Natural killer cell (primary cell): Measurements from ENCODE around the gene IQGAP3. TPM values are rescaled to one million over a fixed set of nuclear protein-coding genes. Genes with fewer than 3 reads are reported as not detected.

ENCODE experiments used
- ATAC-seq, 3 donors: fragments of 150-1000 bp in 2 of 3; fragments of 200-7000 bp in 1 of 3; cut with Tn5 transposase; 1 replicate in 1 of 3; 2 replicates in 2 of 3; pipeline ENCODE4 v1.10.0; 2021; ENCODE audit warnings: mild to moderate bottlenecking in 2 of 3, moderate library complexity in 2 of 3
- DNase-seq, 2 donors: peaks; one replicate each; pipeline versions ENCODE4 v3.0.0 to v3.0.0-alpha.2; 2013 to 2021; ENCODE audit warnings: mixed read lengths in 1 of 2
- H3K27ac ChIP-seq: one replicate; pipeline ENCODE4 v1.5.1; 2013; ENCODE audit warnings: mild to moderate bottlenecking, low read length
- H3K27me3 ChIP-seq: one replicate; pipeline ENCODE4 v1.6.1; 2013; ENCODE audit warnings: low read length; ENCODE audit not compliant: control insufficient read depth, insufficient read depth
- H3K36me3 ChIP-seq: one replicate; pipeline ENCODE4 v1.6.1; 2013; ENCODE audit warnings: low read length; ENCODE audit not compliant: control insufficient read depth, insufficient read depth
- H3K4me1 ChIP-seq: one replicate; pipeline ENCODE4 v1.6.1; 2013; ENCODE audit warnings: low read length; ENCODE audit not compliant: control insufficient read depth, insufficient read depth
- H3K4me3 ChIP-seq: one replicate; pipeline ENCODE4 v1.5.1; 2013; ENCODE audit warnings: low read length
- H3K9me3 ChIP-seq: one replicate; pipeline ENCODE4 v1.6.1; 2013; ENCODE audit warnings: low read length; ENCODE audit not compliant: control insufficient read depth, insufficient read depth
- H3K27ac Mint-ChIP-seq, 2 donors: one replicate each; pipeline ENCODE4 v1.8.0; 2022; ENCODE audit warnings: mild to moderate bottlenecking in 2 of 2, mixed read lengths in 2 of 2, moderate library complexity in 1 of 2
- H3K27me3 Mint-ChIP-seq, 2 donors: one replicate each; pipeline ENCODE4 v1.8.0; 2022; ENCODE audit warnings: low read depth in 2 of 2, mixed read lengths in 2 of 2
- H3K36me3 Mint-ChIP-seq: one replicate; pipeline ENCODE4 v1.8.0; 2022; ENCODE audit warnings: mixed read lengths
- H3K4me1 Mint-ChIP-seq, 2 donors: one replicate each; pipeline ENCODE4 v1.8.0; 2022; ENCODE audit warnings: mixed read lengths in 2 of 2
- H3K4me3 Mint-ChIP-seq: one replicate; pipeline ENCODE4 v1.8.0; 2022; ENCODE audit warnings: mild to moderate bottlenecking, moderate library complexity, mixed read lengths
- H3K9me3 Mint-ChIP-seq, 2 donors: one replicate each; pipeline ENCODE4 v1.8.0; 2022; ENCODE audit warnings: mixed read lengths in 2 of 2
- WGBS: methylation state at CpG from one replicate; pipeline ENCODE4 v1.1.7; 2013; ENCODE audit warnings: missing lambda C conversion rate; ENCODE audit not compliant: insufficient coverage; 5-methylcytosine and 5-hydroxymethylcytosine counted together
- intact Hi-C: fragments of 100-400 bp; cut with micrococcal nuclease; formaldehyde crosslinking; loops from one replicate; pipeline ENCODE4 v1.14.2; 2022
- total RNA-seq, 4 donors: library from RNA; stranded (reverse); fragments of 120-200 nt in 1 of 4; gene quantifications; one replicate each; pipeline versions ENCODE4 v1.2.3 to v1.2.4, GENCODE V29; 2013 to 2022
- TF ChIP-seq, protein P1 (sequence below): fragments of 200-600 bp; IDR thresholded peaks from one replicate; pipeline ENCODE4 v1.8.0; 2022; ENCODE audit warnings: antibody characterized with exemption

Gene IQGAP3
- total RNA-seq, 3 donors from 2014 or later (not counting 1 experiment from before 2014, with no cell fraction given): 0.08 to 0.21 (median 0.14) TPM

GRCh38 chr1:156491151-156491949 is 81.0 kb downstream of the IQGAP3 start:
- no peaks in the 10 kb centered on the region for H3K27me3 Mint-ChIP-seq
- peak overlapping the region; percentile 74 for H3K4me3 Mint-ChIP-seq
- ATAC-seq: no peak
- no peak for DNase-seq
- Histone ChIP-seq H3K27me3 (no peaks in the 10 kb centered on the region), H3K27ac (peak overlapping the region; percentile 77), H3K36me3 (no peaks in the 10 kb centered on the region), H3K9me3 (no peaks in the 10 kb centered on the region), H3K4me3 (no peak overlapping the region), H3K4me1 (peaks cover 98% of the 10 kb centered on the region)
- TF ChIP-seq, protein P1, sequence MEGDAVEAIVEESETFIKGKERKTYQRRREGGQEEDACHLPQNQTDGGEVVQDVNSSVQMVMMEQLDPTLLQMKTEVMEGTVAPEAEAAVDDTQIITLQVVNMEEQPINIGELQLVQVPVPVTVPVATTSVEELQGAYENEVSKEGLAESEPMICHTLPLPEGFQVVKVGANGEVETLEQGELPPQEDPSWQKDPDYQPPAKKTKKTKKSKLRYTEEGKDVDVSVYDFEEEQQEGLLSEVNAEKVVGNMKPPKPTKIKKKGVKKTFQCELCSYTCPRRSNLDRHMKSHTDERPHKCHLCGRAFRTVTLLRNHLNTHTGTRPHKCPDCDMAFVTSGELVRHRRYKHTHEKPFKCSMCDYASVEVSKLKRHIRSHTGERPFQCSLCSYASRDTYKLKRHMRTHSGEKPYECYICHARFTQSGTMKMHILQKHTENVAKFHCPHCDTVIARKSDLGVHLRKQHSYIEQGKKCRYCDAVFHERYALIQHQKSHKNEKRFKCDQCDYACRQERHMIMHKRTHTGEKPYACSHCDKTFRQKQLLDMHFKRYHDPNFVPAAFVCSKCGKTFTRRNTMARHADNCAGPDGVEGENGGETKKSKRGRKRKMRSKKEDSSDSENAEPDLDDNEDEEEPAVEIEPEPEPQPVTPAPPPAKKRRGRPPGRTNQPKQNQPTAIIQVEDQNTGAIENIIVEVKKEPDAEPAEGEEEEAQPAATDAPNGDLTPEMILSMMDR: no peak
- peaks cover 90 to 98% of the 10 kb centered on the region in 2 donors for H3K4me1 Mint-ChIP-seq
- intact Hi-C loops: no loop called here
- H3K27ac Mint-ChIP-seq: peak overlapping the region; percentile 89 to 97
- H3K36me3 Mint-ChIP-seq: no peaks in the 10 kb centered on the region
- 71% methylated on average over 6 of the region's 6 CpGs for WGBS
- no peaks in the 10 kb centered on the region for H3K9me3 Mint-ChIP-seq

GRCh38 chr1:156490401-156491032 is 81.8 kb downstream of the IQGAP3 start:
- Mint-ChIP-seq H3K4me3 (peak overlapping the region; percentile 87), H3K27me3 (no peaks in the 10 kb centered on the region), H3K9me3 (no peaks in the 10 kb centered on the region), H3K36me3 (no peaks in the 10 kb centered on the region), H3K4me1 (peaks cover 88 to 98% of the 10 kb centered on the region in 2 donors), H3K27ac (peak overlapping the region; percentile 89 to 97)
- DNase-seq (no peak), ATAC-seq (no peak)
- WGBS: 27% methylated on average over 10 of the region's 10 CpGs
- Histone ChIP-seq H3K27me3 (no peaks in the 10 kb centered on the region), H3K27ac (peak overlapping the region; percentile 77), H3K36me3 (no peaks in the 10 kb centered on the region), H3K4me3 (no peak overlapping the region), H3K4me1 (peaks cover 94% of the 10 kb centered on the region), H3K9me3 (no peaks in the 10 kb centered on the region)
- intact Hi-C loops: no loop called here
- TF ChIP-seq, protein P1: no peak

DNA sequence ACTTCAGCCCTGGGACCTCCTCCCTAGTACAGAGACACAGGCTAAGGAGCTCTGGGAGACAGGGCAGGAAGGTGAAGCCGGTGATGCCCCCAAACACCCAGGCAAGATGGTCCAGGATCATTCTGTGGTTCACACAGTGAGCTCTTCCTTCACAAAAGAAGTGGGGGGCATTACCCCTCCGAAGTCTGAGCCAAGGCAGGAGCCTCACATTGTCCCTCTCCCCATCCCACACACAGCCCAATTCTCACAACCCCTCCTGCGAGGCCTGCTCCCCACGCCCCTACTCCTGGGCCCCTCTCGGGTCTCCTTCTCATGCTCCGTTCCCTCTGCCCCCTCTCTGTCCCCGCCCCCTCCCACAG is 82.5 kb downstream of the IQGAP3 start:
- Mint-ChIP-seq H3K27me3 (no peaks in the 10 kb centered on the region), H3K27ac (peak overlapping the region; percentile 89 to 97), H3K4me3 (peak overlapping the region; percentile 87), H3K4me1 (peaks cover 82 to 96% of the 10 kb centered on the region in 2 donors), H3K9me3 (no peaks in the 10 kb centered on the region), H3K36me3 (no peaks in the 10 kb centered on the region)
- Histone ChIP-seq H3K4me1 (peaks cover 91% of the 10 kb centered on the region), H3K27me3 (no peaks in the 10 kb centered on the region), H3K36me3 (no peaks in the 10 kb centered on the region), H3K4me3 (no peak overlapping the region), H3K9me3 (no peaks in the 10 kb centered on the region), H3K27ac (peak overlapping the region; percentile 77)
- WGBS: 25% methylated on average over 7 of the region's 7 CpGs
- no peak for DNase-seq
- TF ChIP-seq, protein P1: no peak
- intact Hi-C loops: loop anchor here (1.0 to 2.0 kb wide), 2 partner anchors 9 to 15 kb away; no protein-coding TSS in a partner anchor
- no peak for ATAC-seq
